IMR-90 (cell line): Measurements from ENCODE around the gene STAT4. TPM values are rescaled to one million over a fixed set of nuclear protein-coding genes. Genes with fewer than 3 reads are reported as not detected.

ENCODE experiments used
- ATAC-seq: fragments of 200-7000 bp; cut with Tn5 transposase; 2 replicates; pipeline ENCODE4 v1.9.1; 2020; ENCODE audit warnings: low read depth, mild to moderate bottlenecking, moderate library complexity
- BruUV-seq: library from RNA; stranded (reverse); fragments of 400-500 nt; replicated peaks from 2 replicates; lab custom pipeline; 2021; lab: Mats Ljungman, UMichigan
- CTCF ChIA-PET: fragments of 300-600 bp; formaldehyde crosslinking; extraction: SDS; loops from one replicate; lab custom pipeline; 2021; ENCODE audit warnings: antibody characterized with exemption; lab: Yijun Ruan, JAX
- POLR2A ChIA-PET: fragments of 300-600 bp; sonication (Branson Sonifier 250); formaldehyde crosslinking; loops from one replicate; lab custom pipeline; 2022; ENCODE audit warnings: antibody characterized with exemption; ENCODE audit not compliant: unreplicated experiment; lab: Charles Lee
- DNase-seq: peaks from one replicate; pipeline ENCODE4 v3.0.0; 2013
- H2AFZ ChIP-seq: replicated peaks from 2 replicates; pipeline ENCODE3; 2013; ENCODE audit warnings: low read length, mild to moderate bottlenecking; ENCODE audit not compliant: poor library complexity
- H2AK5ac ChIP-seq: 2 replicates; pipeline ENCODE4 v1.6.1; 2013; ENCODE audit warnings: low read depth, low read length, inconsistent platforms
- H2AK9ac ChIP-seq: replicated peaks from 2 replicates; pipeline ENCODE3; 2013; ENCODE audit warnings: mild to moderate bottlenecking, low read depth, low read length, moderate library complexity; ENCODE audit not compliant: poor library complexity
- H2BK120ac ChIP-seq: 2 replicates; pipeline ENCODE4 v1.6.1; 2013; ENCODE audit warnings: low read depth, low read length, inconsistent platforms
- H2BK15ac ChIP-seq: 3 replicates; pipeline ENCODE4 v1.6.1; 2013; ENCODE audit warnings: low read depth, low read length, inconsistent platforms
- H2BK20ac ChIP-seq: 2 replicates; pipeline ENCODE4 v1.6.1; 2013; ENCODE audit warnings: low read depth, mild to moderate bottlenecking, inconsistent platforms, low read length, moderate library complexity
- H2BK5ac ChIP-seq: 2 replicates; pipeline ENCODE4 v1.6.1; 2013; ENCODE audit warnings: mild to moderate bottlenecking, low read depth, low read length, inconsistent platforms; ENCODE audit not compliant: poor library complexity, severe bottlenecking
- H3K14ac ChIP-seq: replicated peaks from 2 replicates; pipeline ENCODE4 v1.6.1; 2013; ENCODE audit warnings: low read depth, low read length, inconsistent platforms
- H3K18ac ChIP-seq: 2 replicates; pipeline ENCODE4 v1.6.1; 2013; ENCODE audit warnings: low read depth, low read length, control low read depth
- H3K23ac ChIP-seq: 2 replicates; pipeline ENCODE4 v1.6.1; 2013; ENCODE audit warnings: low read depth, low read length, inconsistent platforms
- H3K27ac ChIP-seq: 2 replicates; pipeline ENCODE4 v1.5.1; 2013; ENCODE audit warnings: mild to moderate bottlenecking, control low read depth, low read length; ENCODE audit not compliant: insufficient read depth
- H3K27me3 ChIP-seq: 2 replicates; pipeline ENCODE4 v1.6.1; 2013; ENCODE audit warnings: low read length; ENCODE audit not compliant: control insufficient read depth, insufficient read depth
- H3K36me3 ChIP-seq: 2 replicates; pipeline ENCODE4 v1.6.1; 2013; ENCODE audit warnings: low read length, mixed read lengths; ENCODE audit not compliant: control insufficient read depth, insufficient read depth
- H3K4ac ChIP-seq: 2 replicates; pipeline ENCODE4 v1.6.1; 2013; ENCODE audit warnings: low read depth, low read length, inconsistent platforms
- H3K4me1 ChIP-seq: 2 replicates; pipeline ENCODE4 v1.6.1; 2013; ENCODE audit warnings: low read length, mixed read lengths; ENCODE audit not compliant: control insufficient read depth, insufficient read depth
- H3K4me2 ChIP-seq: 2 replicates; pipeline ENCODE4 v1.6.1; 2013; ENCODE audit warnings: low read depth, mild to moderate bottlenecking, control low read depth, low read length, moderate library complexity
- H3K4me3 ChIP-seq: 2 replicates; pipeline ENCODE4 v1.5.1; 2013; ENCODE audit warnings: low read depth, mild to moderate bottlenecking, control low read depth, low read length, moderate library complexity; ENCODE audit not compliant: insufficient read depth
- H3K56ac ChIP-seq: 2 replicates; pipeline ENCODE4 v1.6.1; 2013; ENCODE audit warnings: low read length, inconsistent platforms; ENCODE audit not compliant: insufficient read depth; ENCODE audit errors: extremely low read depth
- H3K79me1 ChIP-seq, 2 experiments: 2 replicates each; pipeline ENCODE4 v1.6.1; 2013; ENCODE audit warnings: low read length in 2 of 2, inconsistent platforms in 1 of 2, low read depth in 1 of 2
- H3K9ac ChIP-seq: 2 replicates; pipeline ENCODE4 v1.6.1; 2013; ENCODE audit warnings: low read depth, low read length, control low read depth
- H3K9me1 ChIP-seq: 2 replicates; pipeline ENCODE4 v1.6.1; 2013; ENCODE audit warnings: low read length, inconsistent platforms; ENCODE audit not compliant: insufficient read depth
- H3K9me3 ChIP-seq: 2 replicates; pipeline ENCODE4 v1.6.1; 2013; ENCODE audit warnings: low read length; ENCODE audit not compliant: control insufficient read depth, insufficient read depth
- H4K20me1 ChIP-seq: 2 replicates; pipeline ENCODE4 v1.6.1; 2013; ENCODE audit warnings: low read length, inconsistent platforms; ENCODE audit not compliant: insufficient read depth
- H4K5ac ChIP-seq: 2 replicates; pipeline ENCODE4 v1.6.1; 2013; ENCODE audit warnings: mild to moderate bottlenecking, low read depth, low read length, control low read depth
- H4K8ac ChIP-seq, 2 experiments: 2 replicates each; pipeline ENCODE4 v1.6.1; 2013; ENCODE audit warnings: low read depth in 2 of 2, low read length in 2 of 2, control low read depth in 1 of 2, inconsistent platforms in 1 of 2
- H4K91ac ChIP-seq: 2 replicates; pipeline ENCODE4 v1.6.1; 2013; ENCODE audit warnings: low read depth, low read length, inconsistent platforms; ENCODE audit not compliant: insufficient read depth
- CTCF ChIP-seq: conservative IDR thresholded peaks from 2 replicates; pipeline ENCODE4 v1.5.1; 2012; ENCODE audit warnings: mild to moderate bottlenecking, low read depth, low read length, improper control_type of control experiment
- ELK1 ChIP-seq: fragments of 150-350 bp; IDR thresholded peaks from 2 replicates; pipeline ENCODE4 v1.6.1; 2016; ENCODE audit warnings: low read depth, mild to moderate bottlenecking, low read length, moderate library complexity, borderline replicate concordance
- FOS ChIP-seq: fragments of 150-350 bp; IDR thresholded peaks from 2 replicates; pipeline ENCODE4 v1.6.1; 2016; ENCODE audit warnings: low read depth, low read length
- MAZ ChIP-seq: IDR thresholded peaks from 2 replicates; pipeline ENCODE4 v1.6.1; 2012; ENCODE audit warnings: low read depth, mild to moderate bottlenecking, low read length, improper control_type of control experiment, moderate library complexity, borderline replicate concordance
- MXI1 ChIP-seq: IDR thresholded peaks from 2 replicates; pipeline ENCODE4 v1.6.1; 2012; ENCODE audit warnings: low read depth, mild to moderate bottlenecking, low read length, moderate library complexity, borderline replicate concordance
- RAD21 ChIP-seq: IDR thresholded peaks from 2 replicates; pipeline ENCODE4 v1.6.1; 2012; ENCODE audit warnings: low read length, improper control_type of control experiment
- RFX5 ChIP-seq: IDR thresholded peaks from 2 replicates; pipeline ENCODE4 v1.8.0; 2012; ENCODE audit warnings: low read depth, mild to moderate bottlenecking, low read length, moderate library complexity
- WGBS, 2 experiments: methylation state at CpG; one replicate each; pipeline versions ENCODE4 v1.1.5 to v1.1.7; 2013; ENCODE audit warnings: missing lambda C conversion rate in 2 of 2; ENCODE audit not compliant: insufficient read length in 1 of 2; ENCODE audit errors: extremely low coverage in 2 of 2; 5-methylcytosine and 5-hydroxymethylcytosine counted together
- dilution Hi-C: fragments of 300-500 bp; cut with HindIII; formaldehyde crosslinking; loops from one replicate; pipeline ENCODE4 v1.14.3; 2018; ENCODE audit warnings: low sequenced_read_pairs; ENCODE audit not compliant: unreplicated experiment
- in situ Hi-C: fragments of 300-500 bp; cut with MboI; formaldehyde crosslinking; loops from 3 replicates; pipeline ENCODE4 v1.14.3; 2019; ENCODE audit warnings: low sequenced_read_pairs, inconsistent platforms, mixed read lengths
- intact Hi-C: fragments of 100-400 bp; cut with micrococcal nuclease; formaldehyde crosslinking; loops from 2 replicates; pipeline ENCODE4 v1.10.0; 2022
- polyA plus RNA-seq, 3 experiments: library from polyadenylated mRNA; depleted of rRNA; stranded (reverse); fragments of >200 nt; gene quantifications; 2 replicates each; pipeline ENCODE4 v1.2.3, GENCODE V29; 2012; ENCODE audit warnings: low replicate concordance in 1 of 3
- total RNA-seq: library from RNA; depleted of rRNA; stranded (reverse); fragments of >200 nt; gene quantifications from 2 replicates; pipeline ENCODE4 v1.2.3, GENCODE V29; 2012

STAT4 gene
- total and polyA plus RNA-seq, 2 of the 4 experiments (the other 2 are of a cell fraction) = 0.36 to 0.48 TPM

- intact Hi-C loops (no loop called here), dilution Hi-C loops (no loop called here), in situ Hi-C loops (no loop called here)
- Histone ChIP-seq H3K27me3 (no peaks in the 10 kb centered on the region), H3K36me3 (peaks cover 66% of the 10 kb centered on the region), H4K91ac (no peak overlapping the region), H3K56ac (no peak overlapping the region), H2AK9ac (no peak overlapping the region), H4K5ac (no peak overlapping the region), H2AFZ (no peak overlapping the region), H2BK120ac (no peak overlapping the region), H2AK5ac (no peak overlapping the region), H2BK5ac (no peak overlapping the region), H3K14ac (no peak overlapping the region), H3K9ac (no peak overlapping the region), H3K9me1 (peaks cover 15% of the 10 kb centered on the region), H3K79me1 (peaks cover 0 to 16% of the 10 kb centered on the region in 2 experiments; a peak in 1 of 4 replicates), H3K18ac (no peak overlapping the region), H3K4ac (no peak overlapping the region), H2BK20ac (no peak overlapping the region), H4K20me1 (peaks cover 15% of the 10 kb centered on the region; the same call in 1 of the 2 replicates), H3K23ac (no peak overlapping the region), H2BK15ac (no peak overlapping the region), H3K27ac (no peak overlapping the region), H3K4me2 (no peak overlapping the region), H4K8ac (no peak overlapping the region), H3K4me1 (no peaks in the 10 kb centered on the region), H3K9me3 (no peaks in the 10 kb centered on the region), H3K4me3 (no peak overlapping the region)
- ATAC-seq (no peak), DNase-seq (no peak)
- WGBS, 2 experiments = no CpG with 5 or more reads among the region's 1 CpG
- TF ChIP-seq ELK1 (no peak), MAZ (no peak), RFX5 (no peak), CTCF (no peak), MXI1 (no peak), FOS (no peak), RAD21 (no peak)
- ChIA-PET POLR2A (no interaction called here), CTCF (no interaction called here)
- no TSS peak for BruUV-seq
Measured at GRCh38 chr2:190987116-190987515, 163.7 kb downstream of the STAT4 start.
